B cell (primary cell): ENCODE results near the gene FKBP11. TPM values are rescaled to one million over a fixed set of nuclear protein-coding genes. Genes with fewer than 3 reads are reported as not detected.
A peak's percentile ranks its signal among the peaks of the same experiment; 100 is the strongest.

Experiments
- ATAC-seq: fragments of 200-7000 bp; cut with Tn5 transposase; one replicate; pipeline ENCODE4 v1.10.0; 2021; ENCODE audit warnings: low read depth, mild to moderate bottlenecking, moderate number of reproducible peaks, moderate library complexity
- CTCF ChIA-PET: fragments of 350-600 bp; sonication (Branson Sonifier 250); formaldehyde crosslinking; loops from one replicate; lab custom pipeline; 2021; ENCODE audit warnings: antibody characterized with exemption, inconsistent platforms; lab: Charles Lee
- POLR2A ChIA-PET: fragments of 350-600 bp; sonication (Branson Sonifier 250); formaldehyde crosslinking; loops from one replicate; lab custom pipeline; 2021; ENCODE audit warnings: antibody characterized with exemption; lab: Charles Lee
- DNase-seq: peaks from one replicate; pipeline ENCODE4 v3.0.0; 2013
- H2AFZ ChIP-seq: 2 replicates; pipeline ENCODE4 v1.6.1; 2012; ENCODE audit warnings: mild to moderate bottlenecking, low read depth, low read length; ENCODE audit not compliant: insufficient read depth, poor library complexity, severe bottlenecking
- H3K27ac ChIP-seq, 2 donors: 1 replicate in 1 of 2; 2 replicates in 1 of 2; pipeline ENCODE4 v1.5.1; 2012 to 2013; ENCODE audit warnings: low read length in 2 of 2, mild to moderate bottlenecking in 2 of 2, moderate library complexity in 1 of 2
- H3K27me3 ChIP-seq, 4 experiments: fragments of 200-600 bp in 1 of 4; sonication (generic) in 1 of 4; replicated peaks in 1 of 4; 1 replicate in 2 of 4; 2 replicates in 2 of 4; pipeline versions ENCODE4 v1.6.1 to v1.7.0; 2013 to 2016; ENCODE audit warnings: low read length in 3 of 4, mild to moderate bottlenecking in 2 of 4, mixed read lengths in 1 of 4, moderate library complexity in 1 of 4; ENCODE audit not compliant: insufficient read depth in 4 of 4, control insufficient read depth in 3 of 4; ENCODE audit errors: control extremely low read depth in 1 of 4
- H3K36me3 ChIP-seq, 2 experiments: replicated peaks in 1 of 2; 1 replicate in 1 of 2; 2 replicates in 1 of 2; pipeline versions ENCODE4 v1.6.1 to v1.7.1; 2013; ENCODE audit warnings: low read length in 1 of 2; ENCODE audit not compliant: insufficient read depth in 2 of 2, control insufficient read depth in 1 of 2; ENCODE audit errors: control extremely low read depth in 1 of 2, extremely low read depth in 1 of 2
- H3K4me1 ChIP-seq, 2 donors: fragments of 200-600 bp in 1 of 2; sonication (generic) in 1 of 2; 1 replicate in 1 of 2; 2 replicates in 1 of 2; pipeline versions ENCODE4 v1.5.1 to v1.6.1; 2013 to 2017; ENCODE audit warnings: low read length in 2 of 2; ENCODE audit not compliant: control insufficient read depth in 2 of 2, insufficient read depth in 2 of 2
- H3K4me2 ChIP-seq: replicated peaks from 2 replicates; pipeline ENCODE3; 2012; ENCODE audit warnings: mild to moderate bottlenecking, low read depth, low read length; ENCODE audit not compliant: poor library complexity, severe bottlenecking
- H3K4me3 ChIP-seq, 5 experiments: fragments of 200-600 bp in 1 of 5; sonication (generic) in 1 of 5; 1 replicate in 3 of 5; 2 replicates in 2 of 5; pipeline versions ENCODE4 v1.5.1 to v1.7.0; 2011 to 2016; ENCODE audit warnings: low read length in 4 of 5, mild to moderate bottlenecking in 4 of 5, low read depth in 2 of 5, control low read depth in 1 of 5, moderate library complexity in 1 of 5; ENCODE audit not compliant: insufficient read depth in 1 of 5; ENCODE audit errors: control extremely low read depth in 1 of 5, extremely low read depth in 1 of 5
- H3K79me2 ChIP-seq: fragments of 200-600 bp; sonication (generic); one replicate; pipeline ENCODE4 v1.6.0; 2016; ENCODE audit warnings: low read length; ENCODE audit not compliant: control insufficient read depth, insufficient read depth
- H3K9ac ChIP-seq: fragments of 200-600 bp; sonication (generic); 2 replicates; pipeline ENCODE4 v1.6.1; 2017; ENCODE audit warnings: mild to moderate bottlenecking, low read length, moderate library complexity
- H3K9me3 ChIP-seq, 3 donors: one replicate each; pipeline versions ENCODE4 v1.6.1 to v1.7.1; 2013; ENCODE audit warnings: low read length in 2 of 3; ENCODE audit not compliant: control insufficient read depth in 2 of 3, insufficient read depth in 1 of 3; ENCODE audit errors: control extremely low read depth in 1 of 3
- H4K20me1 ChIP-seq: 2 replicates; pipeline ENCODE4 v1.6.0; 2012; ENCODE audit warnings: mild to moderate bottlenecking, low read length; ENCODE audit not compliant: insufficient read depth, control insufficient read depth, poor library complexity, severe bottlenecking
- H3K27ac Mint-ChIP-seq: one replicate; pipeline ENCODE4 v1.8.0; 2021; ENCODE audit warnings: mixed read lengths
- H3K27me3 Mint-ChIP-seq: one replicate; pipeline ENCODE4 v1.8.0; 2021; ENCODE audit warnings: mixed read lengths
- H3K4me1 Mint-ChIP-seq: one replicate; pipeline ENCODE4 v1.8.0; 2021; ENCODE audit warnings: mixed read lengths
- H3K4me3 Mint-ChIP-seq: one replicate; pipeline ENCODE4 v1.8.0; 2021; ENCODE audit warnings: mixed read lengths
- H3K9me3 Mint-ChIP-seq: one replicate; pipeline ENCODE4 v1.8.0; 2022; ENCODE audit warnings: mixed read lengths; ENCODE audit not compliant: insufficient read depth
- EZH2 ChIP-seq: IDR thresholded peaks from 2 replicates; pipeline ENCODE4 v1.6.1; 2012; ENCODE audit warnings: borderline replicate concordance, low read depth, mild to moderate bottlenecking, moderate library complexity, low read length; ENCODE audit not compliant: insufficient read depth, poor library complexity, severe bottlenecking
- WGBS: methylation state at CpG from one replicate; pipeline ENCODE4 v1.1.5; 2013; ENCODE audit warnings: missing lambda C conversion rate; ENCODE audit not compliant: insufficient coverage; 5-methylcytosine and 5-hydroxymethylcytosine counted together
- intact Hi-C: fragments of 100-400 bp; cut with micrococcal nuclease; formaldehyde crosslinking; loops from one replicate; pipeline ENCODE4 v1.10.0; 2022
- polyA plus RNA-seq: library from polyadenylated mRNA; depleted of rRNA; stranded (reverse); fragments of >200 nt; gene quantifications from 2 replicates; pipeline ENCODE4 v1.2.3, GENCODE V29; 2012
- total RNA-seq, 2 donors: library from RNA; stranded (reverse); fragments of 120-200 nt in 1 of 2; gene quantifications; 1 replicate in 1 of 2; 2 replicates in 1 of 2; pipeline versions ENCODE4 v1.2.3 to v1.2.4, GENCODE V29; 2013 to 2022
- TF ChIP-seq, protein P1 (sequence below): fragments of 200-600 bp; IDR thresholded peaks from one replicate; pipeline ENCODE4 v1.8.0; 2022; ENCODE audit warnings: antibody characterized with exemption, mild to moderate bottlenecking

FKBP11 gene
- total and polyA plus RNA-seq, 2 donors (not counting 1 experiment from before 2014, with no cell fraction given), result 26.7 to 52.5 TPM

DNA sequence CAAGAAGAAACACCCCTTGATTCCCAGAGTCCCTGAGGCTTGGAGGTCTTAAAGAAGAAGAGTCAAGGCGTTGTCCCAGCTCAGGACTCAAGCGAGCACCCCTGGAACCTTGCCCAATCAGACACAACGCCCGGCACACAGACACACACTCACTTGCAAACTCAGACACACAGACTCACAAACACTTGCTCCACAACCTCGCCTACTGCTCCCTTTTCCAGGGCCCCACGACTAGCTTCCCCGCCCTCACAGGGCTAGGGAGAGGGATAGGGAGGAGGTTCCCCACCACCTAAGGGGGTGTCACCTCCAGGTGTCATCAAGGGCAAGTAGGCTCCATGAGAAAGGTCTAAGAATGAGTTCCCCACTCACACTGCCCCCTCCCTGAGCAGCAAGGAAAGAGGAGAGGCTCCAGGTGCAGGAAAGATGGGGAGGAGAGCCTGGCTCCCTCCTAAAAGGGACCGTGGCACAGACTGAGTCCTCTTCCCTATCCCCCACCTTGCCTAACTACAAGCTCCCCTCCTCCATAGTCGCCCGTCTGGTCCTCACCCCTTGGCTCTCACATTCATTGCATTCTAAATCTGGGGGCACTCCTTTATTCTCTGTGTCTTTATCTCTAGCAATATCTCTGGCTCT, 45.5 kb upstream of the FKBP11 start:
- Mint-ChIP-seq H3K9me3 (no peaks in the 10 kb centered on the region), H3K4me1 (peaks cover 40% of the 10 kb centered on the region), H3K27me3 (peaks cover 46% of the 10 kb centered on the region), H3K27ac (no peak overlapping the region), H3K4me3 (peak overlapping the region; percentile 80)
- H4K20me1 ChIP-seq, result peaks cover 27% of the 10 kb centered on the region
- peak; percentile 37 for DNase-seq
- H3K27ac ChIP-seq, result no peak overlapping the region
- WGBS, result 26% methylated on average over 5 of the region's 10 CpGs
- no peak for ATAC-seq
- peak overlapping the region in 1 of 5 experiments; percentile 5 for H3K4me3 ChIP-seq
- H3K79me2 ChIP-seq, result no peaks in the 10 kb centered on the region
- peaks cover 0 to 53% (median 41%) of the 10 kb centered on the region in 4 experiments for H3K27me3 ChIP-seq
- no peaks in the 10 kb centered on the region for H3K36me3 ChIP-seq
- H3K4me2 ChIP-seq, result peak overlapping the region; percentile 76
- peak overlapping the region; percentile 57 for H2AFZ ChIP-seq
- peaks cover 47 to 51% of the 10 kb centered on the region in 2 donors for H3K4me1 ChIP-seq
- H3K9ac ChIP-seq, result no peak overlapping the region
- TF ChIP-seq, protein P1, sequence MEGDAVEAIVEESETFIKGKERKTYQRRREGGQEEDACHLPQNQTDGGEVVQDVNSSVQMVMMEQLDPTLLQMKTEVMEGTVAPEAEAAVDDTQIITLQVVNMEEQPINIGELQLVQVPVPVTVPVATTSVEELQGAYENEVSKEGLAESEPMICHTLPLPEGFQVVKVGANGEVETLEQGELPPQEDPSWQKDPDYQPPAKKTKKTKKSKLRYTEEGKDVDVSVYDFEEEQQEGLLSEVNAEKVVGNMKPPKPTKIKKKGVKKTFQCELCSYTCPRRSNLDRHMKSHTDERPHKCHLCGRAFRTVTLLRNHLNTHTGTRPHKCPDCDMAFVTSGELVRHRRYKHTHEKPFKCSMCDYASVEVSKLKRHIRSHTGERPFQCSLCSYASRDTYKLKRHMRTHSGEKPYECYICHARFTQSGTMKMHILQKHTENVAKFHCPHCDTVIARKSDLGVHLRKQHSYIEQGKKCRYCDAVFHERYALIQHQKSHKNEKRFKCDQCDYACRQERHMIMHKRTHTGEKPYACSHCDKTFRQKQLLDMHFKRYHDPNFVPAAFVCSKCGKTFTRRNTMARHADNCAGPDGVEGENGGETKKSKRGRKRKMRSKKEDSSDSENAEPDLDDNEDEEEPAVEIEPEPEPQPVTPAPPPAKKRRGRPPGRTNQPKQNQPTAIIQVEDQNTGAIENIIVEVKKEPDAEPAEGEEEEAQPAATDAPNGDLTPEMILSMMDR, result no peak
- no peak for TF ChIP-seq EZH2
- peaks cover 0 to 25% (median 0%) of the 10 kb centered on the region in 3 donors for H3K9me3 ChIP-seq
- intact Hi-C loops, result loop anchor here (1.0 kb wide), 1 partner anchor 7 kb away; the partner anchor contains the start of gene WNT1
- ChIA-PET CTCF (interaction anchor here (7.2 kb wide), 1 partner anchor 9 kb away, joined by 71 read pairs; the partner anchor contains the start of gene WNT1), POLR2A (interaction anchor here (3.1 kb wide), 1 partner anchor 9 kb away, joined by 9 read pairs; no protein-coding TSS in a partner anchor)
